Measurements from ENCODE around the gene WWP2.

GRCh38 chr16:69812688-69813014 lies 50.5 kb downstream of the WWP2 start:
- no peak for TF ChIP-seq CTCF (optimal IDR thresholded peaks at IDR 0.05 in 1 of 3, IDR thresholded peaks at IDR 0.05 in 1 of 3, conservative IDR thresholded peaks at IDR 0.05 in 1 of 3; ENCODE audit: extremely low read depth in 1 of 3, insufficient read depth in 2 of 3, low read length in 3 of 3)
- TF ChIP-seq EZH2 (IDR thresholded peaks at IDR 0.05; ENCODE audit: low read length) = no peak

Data from keratinocyte (primary cell).